HCT116 (cell line): Measurements from ENCODE around the gene FSIP1. TPM values are rescaled to one million over a fixed set of nuclear protein-coding genes. Genes with fewer than 3 reads are reported as not detected.

Source experiments
- ATAC-seq: fragments of 200-7000 bp; cut with Tn5 transposase; 2 replicates; pipeline ENCODE4 v1.9.1; 2020; ENCODE audit warnings: mild to moderate bottlenecking, moderate library complexity
- BruUV-seq: library from RNA; stranded (reverse); fragments of 400-500 nt; replicated peaks from 2 replicates; lab custom pipeline; 2021; lab: Mats Ljungman, UMichigan
- CTCF ChIA-PET: fragments of 300-600 bp; sonication (Branson Sonifier 250); formaldehyde crosslinking; loops from one replicate; lab custom pipeline; 2021; ENCODE audit warnings: antibody characterized with exemption; lab: Charles Lee
- POLR2A ChIA-PET: fragments of 300-600, 350-600 bp; sonication (Branson Sonifier 250); formaldehyde crosslinking; loops from one replicate; lab custom pipeline; 2021; ENCODE audit warnings: antibody characterized with exemption; lab: Charles Lee
- RAD21 ChIA-PET, 2 experiments: fragments of 300-600 bp; sonication (Branson Sonifier 250); formaldehyde crosslinking; loops; one replicate each; lab custom pipeline; 2023; ENCODE audit warnings: low total read pairs in 2 of 2; ENCODE audit not compliant: uncharacterized antibody in 2 of 2, unreplicated experiment in 2 of 2, low non-redundant PET in 1 of 2; lab: Charles Lee
- DNase-seq: peaks from one replicate; pipeline ENCODE4 v3.0.0-alpha.2; 2010; ENCODE audit warnings: low read depth, low spot score
- H2AFZ ChIP-seq: fragments of 200-600 bp; shearing (Covaris generic), sonication (generic); 2 replicates; pipeline ENCODE4 v1.6.1; 2017; ENCODE audit warnings: low read depth, mixed run types, mixed read lengths, antibody characterized with exemption, low read length; ENCODE audit not compliant: poor library complexity, severe bottlenecking
- H3K27ac ChIP-seq: 2 replicates; pipeline ENCODE4 v1.5.1; 2012; ENCODE audit warnings: low read depth, low read length
- H3K27me3 ChIP-seq: fragments of 200-600 bp; sonication (generic); 2 replicates; pipeline ENCODE4 v1.6.1; 2016; ENCODE audit warnings: mixed run types, low read length, mixed read lengths; ENCODE audit not compliant: insufficient read depth
- H3K36me3 ChIP-seq, 2 experiments: fragments of 200-500 bp in 1 of 2; fragments of 200-600 bp in 1 of 2; sonication (Bioruptor generic) in 1 of 2; sonication (generic) in 1 of 2; 2 replicates each; pipeline versions ENCODE4 v1.5.1 to v1.6.1; 2014 to 2016; ENCODE audit warnings: low read length in 2 of 2, inconsistent platforms in 1 of 2, mixed read lengths in 1 of 2, mixed run types in 1 of 2; ENCODE audit not compliant: insufficient read depth in 2 of 2, control insufficient read depth in 1 of 2
- H3K4me1 ChIP-seq, 2 experiments: fragments of 200-600 bp in 1 of 2; sonication (generic) in 1 of 2; 2 replicates each; pipeline versions ENCODE4 v1.5.1 to v1.6.1; 2012 to 2017; ENCODE audit warnings: low read length in 2 of 2, inconsistent platforms in 1 of 2, mild to moderate bottlenecking in 1 of 2, mixed read lengths in 1 of 2, mixed run types in 1 of 2, moderate library complexity in 1 of 2; ENCODE audit not compliant: insufficient read depth in 2 of 2, control insufficient read depth in 1 of 2
- H3K4me2 ChIP-seq: fragments of 200-600 bp; sonication (generic); 2 replicates; pipeline ENCODE4 v1.6.1; 2017; ENCODE audit warnings: mixed run types, low read length, mixed read lengths
- H3K4me3 ChIP-seq, 2 experiments: fragments of 200-600 bp in 1 of 2; sonication (generic) in 1 of 2; replicated peaks in 1 of 2; 2 replicates each; pipeline ENCODE4 v1.5.1; 2011 to 2016; ENCODE audit warnings: low read length in 2 of 2, control low read depth in 1 of 2, low read depth in 1 of 2, mild to moderate bottlenecking in 1 of 2, mixed read lengths in 1 of 2, mixed run types in 1 of 2
- H3K79me2 ChIP-seq: fragments of 200-600 bp; sonication (generic); 2 replicates; pipeline ENCODE4 v1.6.1; 2017; ENCODE audit warnings: mild to moderate bottlenecking, mixed run types, low read length, moderate library complexity, mixed read lengths; ENCODE audit not compliant: insufficient read depth
- H3K9ac ChIP-seq: fragments of 200-600 bp; sonication (generic); 2 replicates; pipeline ENCODE4 v1.6.1; 2016; ENCODE audit warnings: low read length, mixed read lengths
- H3K9me2 ChIP-seq: fragments of 200-600 bp; sonication (generic), shearing (Covaris generic); 2 replicates; pipeline ENCODE4 v1.6.1; 2017; ENCODE audit warnings: mixed run types, mild to moderate bottlenecking, moderate library complexity; ENCODE audit not compliant: insufficient read depth
- H3K9me3 ChIP-seq, 2 experiments: fragments of 200-500 bp in 1 of 2; fragments of 200-600 bp in 1 of 2; sonication (Bioruptor generic) in 1 of 2; sonication (generic) in 1 of 2; 2 replicates each; pipeline ENCODE4 v1.6.1; 2014 to 2017; ENCODE audit warnings: low read length in 2 of 2, mixed read lengths in 2 of 2, inconsistent platforms in 1 of 2, low read depth in 1 of 2, mild to moderate bottlenecking in 1 of 2, mixed run types in 1 of 2, moderate library complexity in 1 of 2; ENCODE audit not compliant: control insufficient read depth in 1 of 2, insufficient read depth in 1 of 2
- H4K20me1 ChIP-seq: fragments of 200-600 bp; sonication (generic), shearing (Covaris generic); 2 replicates; pipeline ENCODE4 v1.6.1; 2017; ENCODE audit warnings: mixed run types, mild to moderate bottlenecking, moderate library complexity; ENCODE audit not compliant: insufficient read depth
- CBX3 ChIP-seq: IDR thresholded peaks from 2 replicates; pipeline ENCODE4 v1.6.1; 2012; ENCODE audit warnings: low read depth
- CTCF ChIP-seq, 3 experiments: fragments of 200-600 bp in 1 of 3; sonication (generic) in 1 of 3; IDR thresholded peaks in 2 of 3; conservative IDR thresholded peaks in 1 of 3; 2 replicates each; pipeline ENCODE4 v1.5.1; 2012 to 2017; ENCODE audit warnings: low read depth in 2 of 3, low read length in 2 of 3, antibody characterized with exemption in 1 of 3, borderline replicate concordance in 1 of 3, control low read depth in 1 of 3, mild to moderate bottlenecking in 1 of 3, mixed read lengths in 1 of 3, mixed run types in 1 of 3, moderate library complexity in 1 of 3; ENCODE audit not compliant: insufficient read depth in 1 of 3
- EGR1 ChIP-seq: IDR thresholded peaks from 2 replicates; pipeline ENCODE4 v1.6.1; 2012; ENCODE audit warnings: low read depth
- ELF1 ChIP-seq: IDR thresholded peaks from 2 replicates; pipeline ENCODE4 v1.6.1; 2012; ENCODE audit warnings: low read depth, borderline replicate concordance
- EZH2phosphoT487 ChIP-seq: fragments of 200-600 bp; IDR thresholded peaks from 2 replicates; pipeline ENCODE4 v1.6.1; 2018; ENCODE audit warnings: antibody characterized with exemption, borderline replicate concordance
- FOSL1 ChIP-seq: IDR thresholded peaks from 2 replicates; pipeline ENCODE4 v1.6.1; 2012; ENCODE audit warnings: low read depth
- POLR2A ChIP-seq: IDR thresholded peaks from 2 replicates; pipeline ENCODE4 v1.7.0; 2011; ENCODE audit warnings: borderline replicate concordance; ENCODE audit not compliant: insufficient read depth, insufficient read length; ENCODE audit errors: extremely low read depth
- POLR2AphosphoS5 ChIP-seq: IDR thresholded peaks from 2 replicates; pipeline ENCODE4 v1.6.1; 2011; ENCODE audit warnings: mild to moderate bottlenecking, low read depth, low read length, moderate library complexity
- RAD21 ChIP-seq: IDR thresholded peaks from 2 replicates; pipeline ENCODE4 v1.6.1; 2012; ENCODE audit warnings: low read depth, mild to moderate bottlenecking
- REST ChIP-seq: IDR thresholded peaks from 2 replicates; pipeline ENCODE4 v1.6.1; 2012; ENCODE audit warnings: low read depth
- SP1 ChIP-seq: IDR thresholded peaks from 2 replicates; pipeline ENCODE4 v1.6.1; 2012; ENCODE audit warnings: low read depth
- SRF ChIP-seq: IDR thresholded peaks from 2 replicates; pipeline ENCODE4 v1.6.1; 2012; ENCODE audit warnings: low read depth
- TCF7L2 ChIP-seq: IDR thresholded peaks from 2 replicates; pipeline ENCODE4 v1.7.0; 2011; ENCODE audit warnings: borderline replicate concordance, inconsistent platforms; ENCODE audit not compliant: insufficient read depth, insufficient read length; ENCODE audit errors: extremely low read depth
- YY1 ChIP-seq: IDR thresholded peaks from 2 replicates; pipeline ENCODE4 v1.6.1; 2011; ENCODE audit warnings: low read length, low read depth, moderate library complexity, mild to moderate bottlenecking; ENCODE audit not compliant: insufficient replicate concordance; ENCODE audit errors: extremely low read depth
- ZFX ChIP-seq: fragments of 450-650 bp; IDR thresholded peaks from 2 replicates; pipeline ENCODE4 v1.6.1; 2017
- ZNF274 ChIP-seq: fragments of 200-500 bp; sonication (Bioruptor generic); IDR thresholded peaks from 2 replicates; pipeline ENCODE4 v1.6.1; 2014; ENCODE audit warnings: mild to moderate bottlenecking, low read depth, low read length, inconsistent platforms
- intact Hi-C: fragments of 100-400 bp; cut with micrococcal nuclease; formaldehyde crosslinking; loops from 2 replicates; pipeline ENCODE4 v1.10.0; 2022
- total RNA-seq: library from RNA; stranded (reverse); gene quantifications from one replicate; pipeline ENCODE4 v1.2.1, GENCODE V29; 2021; ENCODE audit not compliant: unreplicated experiment
- TF ChIP-seq, protein P1 (sequence below): IDR thresholded peaks from 2 replicates; pipeline ENCODE4 v1.6.1; 2012

FSIP1 gene
- total RNA-seq, 1 experiment from 2014 or later, result 0.42 TPM

GRCh38 chr15:39820050-39820602 lies 37.5 kb upstream of the FSIP1 start:
- Histone ChIP-seq H3K27ac (no peak overlapping the region), H3K9me3 (no peaks in the 10 kb centered on the region; a peak in 1 of 4 replicates), H3K27me3 (no peaks in the 10 kb centered on the region), H3K4me1 (no peaks in the 10 kb centered on the region), H3K79me2 (no peaks in the 10 kb centered on the region), H3K9me2 (no peaks in the 10 kb centered on the region), H2AFZ (no peak overlapping the region), H3K9ac (no peak overlapping the region), H3K4me2 (no peak overlapping the region), H3K36me3 (no peaks in the 10 kb centered on the region), H4K20me1 (no peaks in the 10 kb centered on the region), H3K4me3 (no peak overlapping the region)
- no TSS peak for BruUV-seq
- intact Hi-C loops, result no loop called here
- CTCF ChIA-PET, result no interaction called here
- no peak for ATAC-seq
- RAD21 ChIA-PET, result interaction anchor here in 1 of 2 experiments (0.6 kb wide), 1 partner anchor 17 kb away, joined by 5 read pairs; no protein-coding TSS in a partner anchor
- TF ChIP-seq SP1 (no peak), YY1 (no peak), REST (no peak), ZFX (no peak), POLR2AphosphoS5 (no peak), SRF (no peak), ELF1 (no peak), TCF7L2 (no peak), RAD21 (no peak), POLR2A (no peak), EZH2phosphoT487 (no peak), CTCF (IDR thresholded peaks at IDR 0.05 in 2 of 3, conservative IDR thresholded peaks at IDR 0.05 in 1 of 3; ENCODE audit: borderline replicate concordance in 1 of 3, insufficient read depth in 1 of 3, low read depth in 2 of 3, low read length in 2 of 3) (no peak), CBX3 (no peak), ZNF274 (no peak), EGR1 (no peak), FOSL1 (no peak)
- TF ChIP-seq, protein P1, sequence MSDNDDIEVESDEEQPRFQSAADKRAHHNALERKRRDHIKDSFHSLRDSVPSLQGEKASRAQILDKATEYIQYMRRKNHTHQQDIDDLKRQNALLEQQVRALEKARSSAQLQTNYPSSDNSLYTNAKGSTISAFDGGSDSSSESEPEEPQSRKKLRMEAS, result no peak
- POLR2A ChIA-PET, result no interaction called here
- no peak for DNase-seq
